NCI-H446 treated with DMSO at 0.1 percent for 48 hours (cell line): ENCODE results near the gene CGRRF1.

Source experiments
- DNase-seq: peaks from one replicate; lab custom pipeline; 2025; lab: John Stamatoyannopoulos, UW

Gene CGRRF1

GRCh38 chr14:54489731-54490444 lies 19.8 kb upstream of the CGRRF1 start:
- no peak for DNase-seq

- no peak for DNase-seq
Observed at GRCh38 chr14:54490445-54491175, 19.1 kb upstream of the CGRRF1 start.

- no peak for DNase-seq
Observed at GRCh38 chr14:54493293-54493692, 16.4 kb upstream of the CGRRF1 start.

GRCh38 chr14:54497224-54497623 lies 12.5 kb upstream of the CGRRF1 start:
- no peak for DNase-seq

- no peak for DNase-seq
Observed at GRCh38 chr14:54498095-54498531, 11.6 kb upstream of the CGRRF1 start.

GRCh38 chr14:54498579-54498978 lies 11.1 kb upstream of the CGRRF1 start:
- DNase-seq, result no peak

GRCh38 chr14:54500744-54501143 lies 9.0 kb upstream of the CGRRF1 start:
- DNase-seq, result no peak

GRCh38 chr14:54501480-54501879 lies 8.2 kb upstream of the CGRRF1 start:
- DNase-seq, result no peak

GRCh38 chr14:54502602-54503001 lies 7.1 kb upstream of the CGRRF1 start:
- no peak for DNase-seq

- no peak for DNase-seq
Observed at GRCh38 chr14:54503486-54503885, 6.2 kb upstream of the CGRRF1 start.

GRCh38 chr14:54512393-54512792 lies 2.7 kb downstream of the CGRRF1 start:
- no peak for DNase-seq

- DNase-seq, result no peak
Observed at GRCh38 chr14:54515670-54516069, 6.0 kb downstream of the CGRRF1 start.

GRCh38 chr14:54516709-54517108 lies 7.0 kb downstream of the CGRRF1 start:
- no peak for DNase-seq

- no peak for DNase-seq
Observed at GRCh38 chr14:54524410-54524809, 14.7 kb downstream of the CGRRF1 start.

GRCh38 chr14:54528973-54529372 lies 19.3 kb downstream of the CGRRF1 start:
- no peak for DNase-seq

- DNase-seq, result no peak
Observed at GRCh38 chr14:54529811-54530210, 20.1 kb downstream of the CGRRF1 start.

GRCh38 chr14:54532111-54533012 lies 22.7 kb downstream of the CGRRF1 start:
- no peak for DNase-seq

GRCh38 chr14:54533100-54533499 lies 23.4 kb downstream of the CGRRF1 start:
- DNase-seq, result no peak

- no peak for DNase-seq
Observed at GRCh38 chr14:54535126-54535525, 25.4 kb downstream of the CGRRF1 start.

GRCh38 chr14:54535646-54536045 lies 25.9 kb downstream of the CGRRF1 start:
- no peak for DNase-seq

- DNase-seq, result no peak
Observed at GRCh38 chr14:54537651-54538050, 27.9 kb downstream of the CGRRF1 start.

GRCh38 chr14:54538055-54538454 lies 28.3 kb downstream of the CGRRF1 start:
- no peak for DNase-seq

GRCh38 chr14:54547583-54547982 lies 37.9 kb downstream of the CGRRF1 start:
- DNase-seq, result no peak
